OCI-LY1 (cell line): ENCODE data around the gene PHF20.
"Not testable (repeated sequence)": the region's sequence is repeated elsewhere in the genome, so short reads cannot be mapped to it uniquely, and the experiment has no call there.

Experiments
- EZH2 ChIP-seq: fragments of 200-600 bp; sonication (generic), shearing (Covaris generic); IDR thresholded peaks from 2 replicates; pipeline ENCODE4 v1.8.0; 2017; ENCODE audit warnings: borderline replicate concordance, mixed run types, mild to moderate bottlenecking, antibody characterized with exemption, low read length, moderate library complexity, mixed read lengths
- TF ChIP-seq, protein P1 (sequence below): fragments of 200-600 bp; sonication (generic), shearing (Covaris generic); IDR thresholded peaks from 2 replicates; pipeline ENCODE4 v1.5.1; 2017; ENCODE audit warnings: mild to moderate bottlenecking, antibody characterized with exemption, low read length, moderate library complexity, mixed read lengths

DNA sequence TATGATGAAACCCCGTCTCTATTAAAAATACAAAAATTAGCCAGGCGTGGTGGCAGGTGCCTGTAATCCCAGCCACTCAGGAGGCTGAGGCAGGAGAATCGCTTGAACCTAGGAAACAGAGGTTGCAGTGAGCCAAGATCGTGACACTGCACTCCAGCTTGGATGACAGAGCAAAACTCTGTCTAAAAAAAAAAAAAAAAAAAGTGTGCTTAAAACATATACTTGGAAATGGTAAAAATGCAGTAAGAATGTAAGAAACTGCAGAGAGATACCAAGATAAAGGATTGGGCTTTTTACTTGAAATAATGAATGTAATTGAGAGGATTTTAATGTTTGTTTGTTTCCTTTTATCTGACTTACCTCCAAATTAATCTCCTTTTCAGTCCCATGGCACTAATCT lies 129.4 kb downstream of the PHF20 start:
- TF ChIP-seq, protein P1, sequence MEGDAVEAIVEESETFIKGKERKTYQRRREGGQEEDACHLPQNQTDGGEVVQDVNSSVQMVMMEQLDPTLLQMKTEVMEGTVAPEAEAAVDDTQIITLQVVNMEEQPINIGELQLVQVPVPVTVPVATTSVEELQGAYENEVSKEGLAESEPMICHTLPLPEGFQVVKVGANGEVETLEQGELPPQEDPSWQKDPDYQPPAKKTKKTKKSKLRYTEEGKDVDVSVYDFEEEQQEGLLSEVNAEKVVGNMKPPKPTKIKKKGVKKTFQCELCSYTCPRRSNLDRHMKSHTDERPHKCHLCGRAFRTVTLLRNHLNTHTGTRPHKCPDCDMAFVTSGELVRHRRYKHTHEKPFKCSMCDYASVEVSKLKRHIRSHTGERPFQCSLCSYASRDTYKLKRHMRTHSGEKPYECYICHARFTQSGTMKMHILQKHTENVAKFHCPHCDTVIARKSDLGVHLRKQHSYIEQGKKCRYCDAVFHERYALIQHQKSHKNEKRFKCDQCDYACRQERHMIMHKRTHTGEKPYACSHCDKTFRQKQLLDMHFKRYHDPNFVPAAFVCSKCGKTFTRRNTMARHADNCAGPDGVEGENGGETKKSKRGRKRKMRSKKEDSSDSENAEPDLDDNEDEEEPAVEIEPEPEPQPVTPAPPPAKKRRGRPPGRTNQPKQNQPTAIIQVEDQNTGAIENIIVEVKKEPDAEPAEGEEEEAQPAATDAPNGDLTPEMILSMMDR, result not testable (repeated sequence)
- not testable (repeated sequence) for TF ChIP-seq EZH2
